ENCODE measurements around the gene CNOT4. TPM values are rescaled to one million over a fixed set of nuclear protein-coding genes. Genes with fewer than 3 reads are reported as not detected.

CNOT4 gene, protein sequence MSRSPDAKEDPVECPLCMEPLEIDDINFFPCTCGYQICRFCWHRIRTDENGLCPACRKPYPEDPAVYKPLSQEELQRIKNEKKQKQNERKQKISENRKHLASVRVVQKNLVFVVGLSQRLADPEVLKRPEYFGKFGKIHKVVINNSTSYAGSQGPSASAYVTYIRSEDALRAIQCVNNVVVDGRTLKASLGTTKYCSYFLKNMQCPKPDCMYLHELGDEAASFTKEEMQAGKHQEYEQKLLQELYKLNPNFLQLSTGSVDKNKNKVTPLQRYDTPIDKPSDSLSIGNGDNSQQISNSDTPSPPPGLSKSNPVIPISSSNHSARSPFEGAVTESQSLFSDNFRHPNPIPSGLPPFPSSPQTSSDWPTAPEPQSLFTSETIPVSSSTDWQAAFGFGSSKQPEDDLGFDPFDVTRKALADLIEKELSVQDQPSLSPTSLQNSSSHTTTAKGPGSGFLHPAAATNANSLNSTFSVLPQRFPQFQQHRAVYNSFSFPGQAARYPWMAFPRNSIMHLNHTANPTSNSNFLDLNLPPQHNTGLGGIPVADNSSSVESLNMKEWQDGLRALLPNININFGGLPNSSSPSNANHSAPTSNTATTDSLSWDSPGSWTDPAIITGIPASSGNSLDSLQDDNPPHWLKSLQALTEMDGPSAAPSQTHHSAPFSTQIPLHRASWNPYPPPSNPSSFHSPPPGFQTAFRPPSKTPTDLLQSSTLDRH
- total RNA-seq: 5.5 and 6.1 TPM in 2 replicates

DNA sequence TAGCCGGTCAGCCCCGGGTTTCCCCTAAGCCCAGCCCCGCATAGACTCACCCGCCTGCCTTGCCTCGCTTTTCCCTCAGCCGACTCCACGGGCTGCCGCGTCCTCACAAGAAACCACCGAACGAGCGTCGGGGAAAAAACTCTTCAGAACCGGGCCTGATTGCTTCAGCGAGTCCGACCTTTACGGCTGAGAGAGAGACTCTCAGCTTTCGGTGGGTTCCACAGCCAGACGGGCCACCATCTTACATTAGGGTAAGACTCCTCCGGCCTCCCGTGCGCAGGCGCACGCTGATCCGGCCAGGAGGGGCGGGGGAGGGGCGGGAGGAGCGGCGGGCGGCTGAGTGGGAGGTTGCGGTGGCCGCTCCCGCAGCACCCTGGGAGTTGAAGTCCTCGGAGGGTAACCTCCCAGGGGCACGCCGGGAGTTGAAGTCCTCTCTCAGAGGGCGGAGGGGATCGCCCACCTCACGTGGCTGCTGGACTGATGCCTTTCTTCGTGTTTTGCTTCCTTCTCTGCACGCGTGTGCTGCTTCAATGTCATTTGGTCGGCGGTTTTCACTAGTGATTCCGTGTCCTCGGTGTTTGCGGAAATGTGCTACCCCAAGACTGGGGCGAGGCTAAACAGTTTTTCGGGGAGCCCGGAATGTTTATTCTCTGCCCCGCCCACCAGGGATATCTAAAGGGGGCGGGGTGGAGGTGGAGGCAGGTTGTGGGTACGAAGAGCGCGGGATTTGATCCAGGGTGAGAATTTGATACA lies at the start of gene CNOT4:
TSS of gene CNOT4 (minus strand) at position 264 of the 753 bp plus-strand sequence. CDS start 71,771 bp downstream, outside the sequence.

DNA sequence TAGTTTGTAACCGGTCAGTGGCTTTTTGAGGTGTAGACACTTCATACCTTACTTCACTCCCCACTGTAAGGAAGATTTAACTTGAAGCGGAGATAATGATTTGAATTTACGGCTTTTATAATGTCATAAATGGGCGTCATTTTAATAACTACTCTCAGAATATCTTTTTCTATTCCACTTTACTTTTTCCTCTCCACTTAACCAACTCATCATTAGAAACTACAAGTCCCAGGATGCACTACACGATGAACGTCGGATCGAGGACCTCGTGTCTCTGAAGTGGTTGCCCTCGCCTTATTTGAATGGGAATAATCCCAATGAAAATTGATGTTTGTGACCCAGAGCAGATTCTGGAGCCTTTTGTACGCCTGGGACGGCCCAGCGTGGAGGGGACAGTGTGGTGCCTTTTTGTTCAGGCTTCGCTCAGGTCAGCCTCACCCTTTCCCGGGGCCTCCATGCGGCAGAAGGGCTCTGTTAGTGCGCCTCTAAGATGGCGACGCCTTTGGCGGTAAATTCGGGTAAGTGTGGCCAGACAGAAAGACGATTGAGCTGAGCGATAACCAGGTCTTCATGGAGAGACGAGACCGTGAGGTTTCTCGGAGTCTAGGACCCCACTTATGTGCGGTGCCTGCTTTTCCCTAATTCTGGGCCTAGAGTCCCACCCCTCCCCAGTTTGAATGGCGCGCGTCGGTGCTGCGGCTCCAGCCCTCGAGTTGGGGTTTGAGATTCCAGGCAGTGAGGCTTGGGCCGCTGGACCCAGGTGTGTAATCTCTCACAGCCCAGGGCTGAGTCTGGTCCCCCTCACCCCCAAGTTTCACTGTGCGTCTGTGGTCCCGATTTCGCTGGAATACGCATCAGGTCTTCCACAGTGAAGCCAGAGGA lies 47.8 kb upstream of the CNOT4 start, which contains the start of gene NUP205:
TSS of gene NUP205 (plus strand) at position 463 of the 882 bp plus-strand sequence. CDS start at position 491, 28 bp downstream.

Other genes starting within 250 kb of the CNOT4 start
- gene NUP205, start 47.8 kb upstream of the CNOT4 start, total RNA-seq: 59.2 and 71.5 TPM in 2 replicates
- 15.5 and 16.4 TPM in 2 replicates for gene STMP1, start 152.4 kb upstream of the CNOT4 start, total RNA-seq
- gene SLC13A4, start 218.1 kb upstream of the CNOT4 start, total RNA-seq: 0.17 and 0.59 TPM in 2 replicates
- 8.2 and 11.1 TPM in 2 replicates for gene FAM180A, start 238.7 kb upstream of the CNOT4 start, total RNA-seq

All from bronchus fibroblast of lung (primary cell).